ENCODE results near the gene GOLIM4.

The GOLIM4 gene

DNA sequence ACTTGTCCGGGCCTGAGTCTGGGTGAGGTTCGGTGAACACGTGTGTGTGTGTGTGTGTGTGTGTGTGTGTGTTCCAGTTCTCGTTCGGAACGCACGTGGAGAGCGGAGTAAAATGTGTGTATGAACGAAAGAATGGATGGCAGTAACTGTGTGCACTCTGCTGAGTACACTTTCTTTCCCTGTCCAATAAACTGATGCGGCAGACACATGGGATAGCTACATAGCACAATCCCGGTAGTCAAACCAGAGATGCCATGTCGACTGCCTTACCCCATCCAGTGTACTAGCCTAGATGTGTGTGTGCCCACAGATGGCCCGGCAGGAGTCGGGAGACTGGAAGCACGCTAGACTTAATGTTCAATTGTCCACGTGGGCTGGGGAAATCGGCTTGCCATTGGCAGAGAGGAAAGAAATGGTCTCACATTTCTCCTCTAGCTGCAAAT lies 507 bp upstream of the GOLIM4 start:
- DNase-seq, result peak; percentile 86 to 97 (median 96)

GRCh38 chr3:168094877-168095610 lies 680 bp downstream of the GOLIM4 start:
- peak; percentile 30 to 97 (median 93) for DNase-seq

DNA sequence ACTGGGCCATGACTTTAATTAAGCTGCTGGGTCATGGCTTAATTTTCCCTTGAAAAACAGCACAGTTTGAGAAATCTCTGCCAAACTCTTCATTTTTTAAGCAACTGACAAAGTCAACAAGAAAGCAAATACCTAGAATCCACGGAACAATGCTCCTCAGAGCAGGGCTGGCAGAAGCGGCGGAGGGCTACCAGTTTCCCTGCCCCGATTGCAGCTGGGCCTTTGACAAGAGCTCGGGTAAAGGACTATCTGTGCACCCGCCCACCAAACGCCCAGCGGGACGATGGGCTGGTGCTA lies 1.2 kb downstream of the GOLIM4 start:
- no peak for DNase-seq

DNA sequence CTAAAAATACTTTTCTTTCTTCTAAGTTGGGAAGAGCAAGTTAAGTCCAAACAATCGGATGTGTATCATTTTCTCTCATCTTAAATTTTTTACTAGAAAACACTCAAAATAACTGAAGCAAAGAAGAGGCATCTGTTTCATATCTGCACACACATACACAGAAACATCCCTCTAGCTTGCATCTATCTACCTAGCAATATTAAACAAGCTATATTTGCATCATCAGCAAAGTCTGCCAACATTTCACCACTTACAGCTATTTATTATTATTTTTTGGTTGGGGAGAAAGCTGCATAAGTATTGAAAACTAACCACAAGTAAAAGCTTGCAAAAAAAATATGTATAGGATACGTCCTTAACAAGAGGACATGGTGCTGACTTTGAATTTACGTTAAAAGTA lies 1.9 kb downstream of the GOLIM4 start:
- no peak for DNase-seq

GRCh38 chr3:168093229-168093628 lies 2.5 kb downstream of the GOLIM4 start:
- DNase-seq, result peak in 1 of 3 experiments; percentile 25

DNA sequence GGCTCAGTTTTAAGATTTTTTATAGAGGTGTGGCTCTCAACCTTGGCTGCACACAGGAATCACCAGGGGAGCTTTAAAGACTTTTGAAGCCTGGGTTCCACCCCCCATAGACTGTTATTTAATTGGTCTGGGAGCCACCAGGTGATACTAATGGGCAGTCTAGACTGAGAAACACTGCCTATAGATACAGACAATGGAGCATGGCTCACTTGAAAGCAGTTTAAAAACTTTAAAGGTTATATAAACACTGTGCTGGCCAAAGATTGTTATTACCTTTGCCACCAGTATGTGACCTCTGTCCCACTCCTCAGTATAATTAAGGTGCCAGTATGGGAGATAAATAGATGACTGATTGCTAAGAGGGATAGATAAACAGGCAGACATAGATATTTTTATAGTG lies 3.8 kb downstream of the GOLIM4 start:
- peak; percentile 7 to 83 (median 46) for DNase-seq

DNA sequence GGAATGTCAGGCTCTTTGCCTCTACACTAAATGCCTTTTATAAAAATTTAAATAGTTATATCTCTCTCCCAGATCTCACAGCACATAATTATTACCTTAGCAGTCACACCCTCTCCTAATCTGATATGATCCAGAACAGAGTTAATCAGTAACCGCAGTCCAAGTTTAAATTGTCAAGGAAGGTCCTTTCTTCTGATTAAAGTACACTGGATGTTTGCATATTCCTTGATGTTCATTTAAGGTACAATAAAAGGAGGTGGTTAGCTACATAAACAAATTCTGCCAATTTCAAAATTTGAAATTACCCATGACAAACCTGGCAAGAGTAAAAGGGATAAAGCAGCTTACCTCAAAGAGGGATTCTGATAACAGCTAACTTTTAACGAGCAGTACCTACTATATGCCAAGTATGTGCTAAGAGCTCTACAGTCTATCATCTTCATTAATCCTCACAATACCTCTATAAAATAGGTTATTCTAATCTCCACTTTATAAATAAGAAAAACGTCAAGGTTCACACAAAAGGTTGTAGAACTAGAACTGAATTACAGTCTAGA lies 4.3 kb downstream of the GOLIM4 start:
- peak in 1 of 3 experiments; percentile 44 for DNase-seq

DNA sequence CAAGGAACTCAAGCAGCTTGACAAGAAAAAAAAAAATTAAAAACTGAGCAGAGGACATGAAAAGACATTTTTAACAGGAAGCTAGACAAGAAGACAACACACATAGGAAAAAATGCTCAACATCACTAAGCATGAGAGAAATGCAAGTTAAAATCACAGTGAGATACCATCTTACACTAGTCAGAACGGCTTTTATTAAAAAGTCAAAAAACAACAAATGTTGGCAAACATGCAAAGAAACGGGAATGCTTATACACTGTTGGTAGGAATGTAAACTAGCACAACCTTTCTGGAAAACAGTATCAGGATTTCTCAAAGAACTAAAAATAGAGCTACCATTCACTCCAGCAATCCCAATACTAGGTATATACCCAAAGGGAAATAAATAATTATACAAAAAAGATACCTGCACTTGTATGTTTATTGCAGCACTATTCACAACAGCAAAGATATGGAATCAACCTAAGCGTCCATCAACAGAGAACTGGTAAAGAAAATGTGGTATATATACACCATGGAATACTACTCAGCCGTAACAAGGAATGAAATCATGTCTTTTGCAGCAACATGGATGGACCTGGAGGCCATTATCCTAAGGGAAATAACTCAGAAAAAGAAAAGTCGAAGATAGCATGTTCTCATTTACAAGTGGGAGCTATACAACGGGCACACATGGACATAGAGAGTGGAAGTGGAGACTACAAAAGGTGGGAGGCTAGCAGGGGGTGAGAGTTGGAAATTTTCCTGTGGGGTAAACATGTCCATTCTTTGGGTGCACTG lies 5.2 kb downstream of the GOLIM4 start:
- no peak for DNase-seq

GRCh38 chr3:168089179-168089771 lies 6.4 kb downstream of the GOLIM4 start:
- no peak for DNase-seq

GRCh38 chr3:168088106-168088720 lies 7.5 kb downstream of the GOLIM4 start:
- no peak for DNase-seq

DNA sequence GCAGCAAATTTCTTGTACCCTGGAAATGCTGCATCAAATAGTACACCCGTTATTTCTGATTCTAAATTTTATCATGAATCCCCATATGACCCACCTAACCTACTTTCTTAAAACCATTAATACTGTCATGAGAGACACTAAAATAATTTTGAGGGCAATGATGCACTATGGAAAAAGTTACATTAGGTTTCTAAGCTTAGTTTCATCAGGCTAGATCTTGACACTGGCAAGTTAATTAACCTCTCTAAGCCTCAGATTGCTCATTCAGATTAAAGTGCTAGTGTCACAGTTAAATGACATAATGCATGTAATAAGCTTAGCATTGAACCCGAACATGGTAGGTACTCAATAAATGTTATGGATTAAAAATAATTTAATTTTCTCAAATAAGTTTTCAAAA lies 8.2 kb downstream of the GOLIM4 start:
- DNase-seq, result no peak

DNA sequence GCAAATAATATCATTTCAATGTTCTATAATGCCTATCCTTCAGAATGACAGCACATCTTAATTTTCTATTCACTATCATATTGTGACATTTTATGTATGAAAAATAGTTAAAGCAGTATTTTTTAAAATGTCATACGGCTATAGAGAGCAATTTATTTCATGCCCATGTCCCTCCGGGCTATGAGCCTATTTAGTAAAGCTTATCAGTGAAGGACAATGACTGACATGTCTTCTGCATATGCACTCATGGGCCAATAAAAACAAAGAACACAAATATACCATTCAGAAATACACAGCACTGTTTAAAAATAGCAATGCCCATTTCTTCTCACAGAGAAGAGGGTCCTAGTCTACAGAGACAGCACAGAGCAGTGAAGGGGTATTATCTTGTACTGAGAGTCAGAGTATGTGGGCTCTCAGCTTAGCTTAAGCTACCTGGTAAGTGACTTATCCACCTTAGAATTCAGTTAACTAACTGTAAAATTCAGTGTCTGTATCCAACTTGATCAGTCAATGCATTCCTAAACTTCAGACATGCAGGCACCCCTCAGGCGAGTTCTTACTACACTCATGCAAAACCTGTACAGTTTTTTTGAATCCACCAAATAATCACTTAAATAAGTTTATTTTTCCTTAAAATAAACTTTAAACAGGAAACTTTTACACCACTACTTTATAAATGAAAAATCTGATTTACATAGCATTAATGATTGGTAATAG lies 9.0 kb downstream of the GOLIM4 start:
- DNase-seq, result no peak

DNA sequence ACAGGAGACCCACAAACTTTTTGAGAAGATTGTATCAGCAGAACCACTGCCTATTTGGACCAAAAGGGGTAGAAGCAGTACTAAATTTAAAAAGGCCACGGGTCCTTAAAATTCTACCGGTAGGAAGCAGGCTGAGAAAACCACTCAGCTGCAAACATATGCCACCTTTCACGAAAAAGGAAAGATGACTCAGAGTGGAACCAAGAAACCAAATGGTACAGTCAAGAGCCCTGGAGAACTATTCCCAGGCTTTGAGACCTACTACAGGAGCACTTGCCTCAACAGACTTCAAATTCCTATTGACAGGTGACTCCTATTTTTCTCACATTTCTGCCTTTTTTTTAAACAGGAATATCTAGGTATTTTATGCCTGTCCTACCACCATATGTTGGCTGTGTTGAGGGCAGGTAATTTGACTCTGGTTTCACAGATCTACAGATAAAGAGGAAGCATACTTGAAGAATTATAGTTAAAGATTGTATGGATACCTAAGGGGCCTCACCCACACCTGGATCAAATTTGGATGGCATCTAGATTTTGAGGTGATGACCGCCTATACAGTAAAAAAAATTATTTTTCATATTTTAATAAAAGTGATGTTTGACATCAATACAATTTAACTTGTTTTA lies 10.1 kb downstream of the GOLIM4 start:
- no peak for DNase-seq

GRCh38 chr3:168083906-168084305 lies 11.8 kb downstream of the GOLIM4 start:
- DNase-seq, result no peak

- no peak for DNase-seq
Measured at GRCh38 chr3:168081856-168082255, 13.9 kb downstream of the GOLIM4 start.

GRCh38 chr3:168081171-168081771 lies 14.5 kb downstream of the GOLIM4 start:
- no peak for DNase-seq

GRCh38 chr3:168080499-168081170 lies 15.1 kb downstream of the GOLIM4 start:
- no peak for DNase-seq

DNA sequence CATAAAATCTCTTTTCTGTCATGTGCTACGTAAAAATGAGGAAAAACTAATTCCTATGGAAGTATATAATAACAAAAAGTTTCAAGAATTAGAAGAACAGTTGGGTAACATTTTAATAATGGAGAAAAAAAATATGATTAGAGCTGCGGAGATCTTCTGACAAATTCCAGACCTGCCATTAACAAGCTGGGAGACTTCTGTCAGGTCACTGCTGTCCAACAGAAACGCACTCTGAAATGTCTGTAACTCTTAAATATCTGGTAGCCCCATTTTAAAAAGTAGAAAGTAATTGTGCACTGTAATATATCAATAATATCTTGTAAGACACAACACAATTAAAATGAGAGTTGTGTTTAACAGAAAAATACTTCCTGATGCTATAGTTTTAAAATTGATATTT lies 15.7 kb downstream of the GOLIM4 start:
- DNase-seq, result no peak

DNA sequence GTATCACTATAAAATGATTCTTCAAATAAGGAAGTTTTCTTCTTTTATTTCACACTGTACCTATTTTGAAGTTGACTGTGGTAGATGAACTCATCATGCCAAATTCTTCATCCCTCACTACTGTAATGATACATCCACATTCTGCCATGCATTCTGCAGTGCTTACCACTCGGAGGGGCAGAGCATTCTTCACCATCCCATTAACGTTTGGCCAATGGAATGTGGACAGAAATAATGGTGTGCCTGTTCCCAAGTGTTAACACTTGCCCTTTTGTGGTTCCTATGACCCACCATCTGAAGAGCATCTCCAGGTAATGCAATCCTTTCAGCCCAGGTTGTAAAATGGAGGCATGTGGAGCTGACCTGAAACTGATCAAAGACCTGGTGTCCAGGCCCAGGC lies 18.6 kb downstream of the GOLIM4 start:
- DNase-seq, result no peak

DNA sequence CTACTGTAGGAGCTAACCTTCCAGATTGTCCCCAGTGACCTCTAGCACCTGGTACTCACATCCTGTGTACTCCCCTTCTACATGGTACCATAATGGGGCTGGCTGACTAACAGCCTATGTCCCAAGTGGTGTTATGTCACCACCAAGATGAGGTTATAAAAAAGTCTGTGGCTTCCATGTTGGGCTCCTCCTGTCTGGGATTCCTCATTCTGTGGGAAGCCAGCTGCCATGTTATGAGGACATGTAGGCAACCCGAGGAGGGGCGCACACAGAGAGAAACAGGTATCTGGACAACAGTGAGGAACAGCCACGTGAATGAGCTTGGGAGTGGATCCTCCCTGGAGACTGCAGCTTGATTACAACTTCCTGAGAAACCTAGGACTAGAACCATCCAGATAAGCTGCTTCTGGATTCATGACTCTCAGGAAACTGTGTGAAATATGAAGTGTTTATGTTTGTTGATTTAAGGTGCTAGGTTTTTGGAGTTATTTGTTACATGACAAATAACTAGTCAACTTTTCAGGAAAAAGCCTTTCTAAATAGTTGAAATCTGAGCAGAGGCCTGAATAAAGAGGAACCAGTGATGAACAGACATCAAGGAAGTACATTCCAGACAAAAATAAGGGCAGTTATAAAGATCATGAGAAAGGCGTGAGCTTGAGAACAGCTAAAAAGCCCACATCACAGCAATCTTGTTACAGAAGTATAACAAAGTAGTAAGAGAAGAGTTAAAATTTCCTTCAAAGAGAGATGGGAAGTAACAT lies 21.7 kb downstream of the GOLIM4 start:
- DNase-seq, result no peak

GRCh38 chr3:168072323-168072650 lies 23.4 kb downstream of the GOLIM4 start:
- no peak for DNase-seq
